Measurements from ENCODE around the gene HPS4. TPM values are rescaled to one million over a fixed set of nuclear protein-coding genes. Genes with fewer than 3 reads are reported as not detected.

Gene HPS4
- total RNA-seq, 1 donor from 2014 or later, result 34.2 TPM

GRCh38 chr22:26462051-26462450 is 21.5 kb downstream of the HPS4 start:
- H3K27me3 Mint-ChIP-seq (ENCODE audit: unreplicated experiment), result peaks cover 3% of the 10 kb centered on the region
- no peaks in the 10 kb centered on the region for H3K4me1 Mint-ChIP-seq (ENCODE audit: unreplicated experiment)
- H3K27ac Mint-ChIP-seq (ENCODE audit: unreplicated experiment), result no peak overlapping the region
- no peak for TF ChIP-seq CTCF (IDR thresholded peaks at IDR 0.05; ENCODE audit: unreplicated experiment)
- no peak overlapping the region for H3K4me3 Mint-ChIP-seq (ENCODE audit: unreplicated experiment)
- DNase-seq (ENCODE audit: low spot score), result no peak
- H3K36me3 Mint-ChIP-seq (ENCODE audit: low read depth, unreplicated experiment), result peaks cover 29% of the 10 kb centered on the region
- no peaks in the 10 kb centered on the region for H3K9me3 Mint-ChIP-seq (ENCODE audit: unreplicated experiment)

- H3K36me3 Mint-ChIP-seq (ENCODE audit: low read depth, unreplicated experiment), result peaks cover 26% of the 10 kb centered on the region
- peak; percentile 69 for TF ChIP-seq CTCF (IDR thresholded peaks at IDR 0.05; ENCODE audit: unreplicated experiment)
- H3K27ac Mint-ChIP-seq (ENCODE audit: unreplicated experiment), result no peak overlapping the region
- peak; percentile 77 for DNase-seq (ENCODE audit: low spot score)
- no peaks in the 10 kb centered on the region for H3K9me3 Mint-ChIP-seq (ENCODE audit: unreplicated experiment)
- H3K4me1 Mint-ChIP-seq (ENCODE audit: unreplicated experiment), result no peaks in the 10 kb centered on the region
- no peak overlapping the region for H3K4me3 Mint-ChIP-seq (ENCODE audit: unreplicated experiment)
- H3K27me3 Mint-ChIP-seq (ENCODE audit: unreplicated experiment), result peaks cover 3% of the 10 kb centered on the region
Observed at GRCh38 chr22:26461188-26461810, 22.3 kb downstream of the HPS4 start.

- peaks cover 21% of the 10 kb centered on the region for H3K36me3 Mint-ChIP-seq (ENCODE audit: low read depth, unreplicated experiment)
- H3K4me1 Mint-ChIP-seq (ENCODE audit: unreplicated experiment), result no peaks in the 10 kb centered on the region
- no peak for TF ChIP-seq CTCF (IDR thresholded peaks at IDR 0.05; ENCODE audit: unreplicated experiment)
- H3K27ac Mint-ChIP-seq (ENCODE audit: unreplicated experiment), result no peak overlapping the region
- H3K4me3 Mint-ChIP-seq (ENCODE audit: unreplicated experiment), result no peak overlapping the region
- H3K27me3 Mint-ChIP-seq (ENCODE audit: unreplicated experiment), result peaks cover 3% of the 10 kb centered on the region
- no peaks in the 10 kb centered on the region for H3K9me3 Mint-ChIP-seq (ENCODE audit: unreplicated experiment)
- DNase-seq (ENCODE audit: low spot score), result no peak
Observed at GRCh38 chr22:26460202-26460601, 23.4 kb downstream of the HPS4 start.

GRCh38 chr22:26457661-26458272 is 25.8 kb downstream of the HPS4 start:
- Mint-ChIP-seq H3K27me3 (ENCODE audit: unreplicated experiment) (peaks cover 1% of the 10 kb centered on the region), H3K9me3 (ENCODE audit: unreplicated experiment) (no peaks in the 10 kb centered on the region), H3K36me3 (ENCODE audit: low read depth, unreplicated experiment) (peaks cover 12% of the 10 kb centered on the region), H3K4me1 (ENCODE audit: unreplicated experiment) (no peaks in the 10 kb centered on the region), H3K4me3 (ENCODE audit: unreplicated experiment) (no peak overlapping the region), H3K27ac (ENCODE audit: unreplicated experiment) (no peak overlapping the region)
- no peak for TF ChIP-seq CTCF (IDR thresholded peaks at IDR 0.05; ENCODE audit: unreplicated experiment)
- no peak for DNase-seq (ENCODE audit: low spot score)

- DNase-seq (ENCODE audit: low spot score), result no peak
Observed at GRCh38 chr22:26453812-26454500, 29.6 kb downstream of the HPS4 start.

More at GRCh38 chr22:26453812-26454500, 29.6 kb downstream of the HPS4 start:
- Mint-ChIP-seq H3K27ac (ENCODE audit: unreplicated experiment) (no peak overlapping the region), H3K27me3 (ENCODE audit: unreplicated experiment) (peaks cover 4% of the 10 kb centered on the region), H3K36me3 (ENCODE audit: low read depth, unreplicated experiment) (peaks cover 25% of the 10 kb centered on the region), H3K4me1 (ENCODE audit: unreplicated experiment) (no peaks in the 10 kb centered on the region), H3K9me3 (ENCODE audit: unreplicated experiment) (no peaks in the 10 kb centered on the region), H3K4me3 (ENCODE audit: unreplicated experiment) (no peak overlapping the region)
- TF ChIP-seq CTCF (IDR thresholded peaks at IDR 0.05; ENCODE audit: unreplicated experiment), result no peak

Data from endothelial cell (in vitro differentiated cells).